Fibroblast of villous mesenchyme (primary cell): ENCODE measurements around the gene SAMD15. TPM values are rescaled to one million over a fixed set of nuclear protein-coding genes. Genes with fewer than 3 reads are reported as not detected.

Experiments used
- DNase-seq: peaks from one replicate; pipeline ENCODE4 v3.0.0-alpha.2; 2010; ENCODE audit warnings: low read depth
- H3K4me3 ChIP-seq: 2 replicates; pipeline ENCODE4 v1.5.1; 2011; ENCODE audit warnings: low read depth, mild to moderate bottlenecking, low read length
- total RNA-seq: library from RNA; depleted of rRNA; stranded (reverse); fragments of >200 nt; gene quantifications from 2 replicates; pipeline ENCODE4 v1.2.3, GENCODE V29; 2012
- TF ChIP-seq, protein P1 (sequence below): IDR thresholded peaks from 2 replicates; pipeline ENCODE4 v1.5.1; 2012; ENCODE audit warnings: low read depth, mild to moderate bottlenecking, low read length; ENCODE audit not compliant: insufficient read depth

SAMD15 gene
- total RNA-seq, 1 donor: 1.3 TPM

DNA sequence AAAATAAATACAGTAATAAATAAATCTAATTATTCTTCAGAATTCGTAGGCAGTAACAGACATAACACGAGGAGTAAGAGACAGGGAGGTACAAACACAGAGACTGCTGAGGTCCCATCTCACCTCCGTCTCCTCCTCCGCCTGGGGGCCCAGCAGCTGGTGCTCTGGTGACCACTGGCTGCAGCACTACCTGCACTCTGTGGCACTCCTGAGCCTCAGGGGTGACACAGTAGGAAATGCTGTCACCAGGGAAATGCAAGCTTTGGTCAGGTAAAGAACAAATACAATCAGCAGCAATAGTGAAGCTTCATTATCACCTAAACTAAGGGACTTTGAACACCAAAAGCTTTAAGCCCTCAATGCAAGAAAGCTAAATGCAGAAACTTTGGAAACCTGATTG lies 36.8 kb upstream of the SAMD15 start:
- H3K4me3 ChIP-seq: no peak overlapping the region
- DNase-seq: no peak
- TF ChIP-seq, protein P1, sequence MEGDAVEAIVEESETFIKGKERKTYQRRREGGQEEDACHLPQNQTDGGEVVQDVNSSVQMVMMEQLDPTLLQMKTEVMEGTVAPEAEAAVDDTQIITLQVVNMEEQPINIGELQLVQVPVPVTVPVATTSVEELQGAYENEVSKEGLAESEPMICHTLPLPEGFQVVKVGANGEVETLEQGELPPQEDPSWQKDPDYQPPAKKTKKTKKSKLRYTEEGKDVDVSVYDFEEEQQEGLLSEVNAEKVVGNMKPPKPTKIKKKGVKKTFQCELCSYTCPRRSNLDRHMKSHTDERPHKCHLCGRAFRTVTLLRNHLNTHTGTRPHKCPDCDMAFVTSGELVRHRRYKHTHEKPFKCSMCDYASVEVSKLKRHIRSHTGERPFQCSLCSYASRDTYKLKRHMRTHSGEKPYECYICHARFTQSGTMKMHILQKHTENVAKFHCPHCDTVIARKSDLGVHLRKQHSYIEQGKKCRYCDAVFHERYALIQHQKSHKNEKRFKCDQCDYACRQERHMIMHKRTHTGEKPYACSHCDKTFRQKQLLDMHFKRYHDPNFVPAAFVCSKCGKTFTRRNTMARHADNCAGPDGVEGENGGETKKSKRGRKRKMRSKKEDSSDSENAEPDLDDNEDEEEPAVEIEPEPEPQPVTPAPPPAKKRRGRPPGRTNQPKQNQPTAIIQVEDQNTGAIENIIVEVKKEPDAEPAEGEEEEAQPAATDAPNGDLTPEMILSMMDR: no peak

DNA sequence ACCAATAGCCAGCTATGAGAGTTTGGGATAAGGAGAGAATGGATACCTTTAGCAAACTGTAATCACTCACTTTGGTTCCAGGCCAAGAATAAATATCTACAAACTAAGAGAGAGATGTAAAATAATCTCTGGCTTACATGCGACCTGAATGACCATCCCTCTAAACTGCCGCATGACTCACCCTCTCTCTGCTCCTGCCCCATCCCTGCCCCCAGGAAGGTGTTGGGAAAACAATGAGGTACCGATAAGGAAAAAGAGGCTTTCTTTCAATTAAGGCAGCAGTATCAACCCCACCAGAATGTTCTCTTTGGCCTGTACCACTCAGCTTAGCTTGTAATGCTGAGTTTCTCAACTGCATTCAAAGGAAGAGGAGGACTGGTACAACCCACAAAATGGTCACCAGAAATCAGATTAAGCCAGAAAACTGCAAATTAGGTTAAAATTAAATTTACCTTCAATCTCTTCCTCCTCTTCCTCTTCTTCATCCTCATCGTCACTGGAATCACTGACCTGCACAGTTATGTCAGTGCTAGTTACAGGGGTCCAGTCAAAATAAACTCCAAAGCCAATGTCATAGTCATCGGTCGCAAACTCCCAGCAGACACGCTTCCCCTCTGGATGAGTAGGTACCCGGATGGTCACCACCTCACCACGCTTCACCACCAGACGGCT lies 34.3 kb upstream of the SAMD15 start:
- TF ChIP-seq, protein P1: no peak
- no peak for DNase-seq
- H3K4me3 ChIP-seq: no peak overlapping the region

DNA sequence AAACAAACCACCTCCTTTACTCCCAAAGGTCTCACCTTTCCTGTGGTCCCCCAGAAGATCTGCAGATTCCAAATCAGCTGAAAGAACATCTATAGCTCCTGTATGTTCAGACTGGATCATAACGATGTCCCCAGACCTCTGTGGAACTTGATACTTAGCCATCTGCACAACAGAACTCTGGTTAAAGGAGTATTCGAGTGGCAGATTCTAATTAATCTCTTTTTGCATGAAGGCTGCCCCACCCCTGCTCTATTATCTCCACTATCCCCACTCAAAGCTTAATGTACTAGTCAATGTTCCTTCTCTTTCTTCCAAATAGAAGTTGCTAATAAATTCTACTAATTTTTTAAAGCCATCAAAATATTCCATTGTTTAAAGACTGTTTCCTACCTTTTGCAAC lies 33.5 kb upstream of the SAMD15 start:
- TF ChIP-seq, protein P1: no peak
- no peak for DNase-seq
- no peak overlapping the region for H3K4me3 ChIP-seq

DNA sequence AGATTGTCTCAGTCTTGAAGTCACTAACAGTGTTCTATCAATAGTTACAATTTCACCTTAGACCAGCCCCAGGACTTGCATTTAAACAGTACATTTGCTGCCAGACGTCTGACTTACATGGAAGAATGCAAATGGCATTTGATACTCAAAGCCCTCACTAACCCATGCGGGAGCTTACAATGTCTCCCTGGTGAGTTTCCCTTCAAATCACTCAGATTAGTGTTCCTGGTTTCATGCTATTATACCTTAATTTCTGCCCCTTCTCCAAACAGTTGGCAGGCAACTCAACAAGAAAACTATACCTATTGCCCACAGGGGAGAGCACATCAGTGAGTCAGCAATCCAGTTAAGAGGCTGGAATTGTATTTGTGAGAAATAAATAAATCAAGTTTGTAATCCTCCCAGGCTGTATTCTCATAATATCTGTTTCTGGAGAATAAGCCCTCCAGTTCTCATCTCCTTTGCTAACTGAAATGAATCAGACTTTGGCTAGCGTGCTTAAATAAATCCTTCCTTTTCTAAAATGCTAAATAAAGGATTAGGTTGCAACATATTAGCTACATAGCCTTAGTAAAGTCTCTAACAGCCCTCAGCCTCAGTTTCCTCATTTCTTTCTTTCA lies 32.7 kb upstream of the SAMD15 start:
- DNase-seq: no peak
- no peak overlapping the region for H3K4me3 ChIP-seq
- TF ChIP-seq, protein P1: no peak

DNA sequence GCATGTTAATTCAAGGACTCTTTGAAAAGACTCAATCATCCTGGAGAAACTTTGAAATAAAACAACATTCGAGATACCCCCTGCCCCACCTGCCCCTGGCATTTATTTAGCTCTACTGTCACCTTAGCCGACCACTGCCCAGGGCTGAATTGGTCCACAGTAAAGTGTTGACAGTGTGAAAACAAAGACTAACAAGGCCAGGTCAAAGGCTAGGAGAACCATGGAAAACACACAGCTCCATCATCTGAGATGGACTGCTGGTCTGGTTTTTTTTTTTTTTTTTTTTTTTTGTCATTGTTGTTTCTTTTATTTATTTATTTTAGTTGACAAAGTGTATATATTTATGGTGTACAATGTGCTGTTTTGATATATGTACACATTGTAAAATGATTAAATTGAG lies 30.7 kb upstream of the SAMD15 start:
- TF ChIP-seq, protein P1: no peak
- no peak overlapping the region for H3K4me3 ChIP-seq
- no peak for DNase-seq

DNA sequence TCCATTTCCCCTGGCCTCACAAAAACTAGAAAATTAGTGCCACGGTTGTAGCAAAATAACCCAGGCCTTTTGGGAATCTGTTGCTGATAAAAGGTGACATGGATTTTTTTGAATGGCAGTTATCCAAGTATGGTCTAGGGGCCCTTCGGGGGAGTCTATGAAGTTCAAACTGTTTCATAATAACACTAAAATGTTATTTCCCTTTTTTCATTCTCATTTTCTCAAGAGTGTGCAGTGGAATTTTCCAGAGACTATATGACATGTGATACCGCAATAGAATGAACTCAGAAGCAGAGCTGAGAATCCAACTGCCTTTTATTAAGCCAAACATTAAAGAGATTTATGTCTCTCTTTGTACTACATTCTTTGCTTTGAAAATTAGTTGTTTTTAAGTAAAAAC lies 29.4 kb upstream of the SAMD15 start:
- TF ChIP-seq, protein P1: no peak
- H3K4me3 ChIP-seq: no peak overlapping the region
- DNase-seq: peak; percentile 67
